Thyroid gland (tissue), 4 donors: ENCODE measurements around the gene PAPLN. TPM values are rescaled to one million over a fixed set of nuclear protein-coding genes. Genes with fewer than 3 reads are reported as not detected.

Source experiments
- DNase-seq, 2 donors: peaks; one replicate each; pipeline ENCODE4 v3.0.0-alpha.2; 2019
- H3K27ac ChIP-seq, 3 donors: fragments of 200-600 bp; sonication (generic); 1 replicate in 2 of 3; 2 replicates in 1 of 3; pipeline ENCODE4 v1.5.1; 2016 to 2019; ENCODE audit warnings: mild to moderate bottlenecking in 1 of 3, moderate library complexity in 1 of 3
- H3K27me3 ChIP-seq: fragments of 200-600 bp; sonication (generic); one replicate; pipeline ENCODE4 v1.5.1; 2019
- H3K36me3 ChIP-seq, 2 donors: fragments of 200-600 bp; sonication (generic); one replicate each; pipeline ENCODE4 v1.5.1; 2016 to 2019
- H3K4me1 ChIP-seq, 2 donors: fragments of 200-600 bp; sonication (generic); one replicate each; pipeline ENCODE4 v1.5.1; 2017 to 2019
- H3K4me3 ChIP-seq, 3 donors: fragments of 200-600 bp; sonication (generic); replicated peaks in 1 of 3; 1 replicate in 2 of 3; 2 replicates in 1 of 3; pipeline ENCODE4 v1.5.1; 2016; ENCODE audit warnings: mild to moderate bottlenecking in 1 of 3
- H3K9me3 ChIP-seq: fragments of 200-600 bp; sonication (generic); one replicate; pipeline ENCODE4 v1.5.1; 2017
- CTCF ChIP-seq, 6 experiments: fragments of 200-600 bp in 3 of 6; fragments of 450-650 bp in 3 of 6; sonication (generic) in 3 of 6; IDR thresholded peaks; one replicate each; pipeline ENCODE4 v1.5.1; 2016 to 2019; ENCODE audit warnings: antibody characterized with exemption in 6 of 6, mild to moderate bottlenecking in 2 of 6, inconsistent platforms in 1 of 6, moderate library complexity in 1 of 6
- POLR2A ChIP-seq, 2 donors: fragments of 450-650 bp; IDR thresholded peaks; one replicate each; pipeline ENCODE4 v1.6.1; 2017; ENCODE audit warnings: antibody characterized with exemption in 2 of 2, mild to moderate bottlenecking in 2 of 2, moderate library complexity in 1 of 2
- WGBS, 2 donors: methylation state at CpG; one replicate each; pipeline ENCODE4 v1.1.5; 2017; 5-methylcytosine and 5-hydroxymethylcytosine counted together
- intact Hi-C: fragments of 100-400 bp; cut with DNase I; formaldehyde crosslinking; loops from one replicate; pipeline ENCODE4 v1.15.1; 2023
- total RNA-seq, 4 donors: library from RNA; depleted of rRNA; stranded (reverse); fragments of >200 nt; gene quantifications; one replicate each; pipeline ENCODE4 v1.2.3, GENCODE V29; 2016

The PAPLN gene
- total RNA-seq, 4 donors from 2014 or later: 23.2 to 82.8 (median 48.4) TPM

GRCh38 chr14:73237786-73238423 lies 599 bp downstream of the PAPLN start:
- no peaks in the 10 kb centered on the region for H3K27me3 ChIP-seq
- TF ChIP-seq CTCF (IDR thresholded peaks at IDR 0.05): no peak
- TF ChIP-seq POLR2A (IDR thresholded peaks at IDR 0.05): no peak
- H3K4me3 ChIP-seq: peak overlapping the region; percentile 53 to 69 (median 67)
- intact Hi-C loops: no loop called here
- no peaks in the 10 kb centered on the region for H3K36me3 ChIP-seq
- peak overlapping the region; percentile 42 to 81 (median 54) for H3K27ac ChIP-seq
- peak in 1 of 2 donors; percentile 24 for DNase-seq
- no peaks in the 10 kb centered on the region for H3K9me3 ChIP-seq
- WGBS, 2 donors: 1 to 9% methylated on average over 13 to 37 of the region's 73 CpGs
- H3K4me1 ChIP-seq: peaks cover 33 to 55% of the 10 kb centered on the region in 2 donors

- intact Hi-C loops: no loop called here
- Histone ChIP-seq H3K27ac (peak overlapping the region; percentile 42 to 81 (median 54)), H3K27me3 (no peaks in the 10 kb centered on the region)
Observed at GRCh38 chr14:73238424-73238852, 1.1 kb downstream of the PAPLN start.

GRCh38 chr14:73238941-73239340 lies 1.6 kb downstream of the PAPLN start:
- TF ChIP-seq POLR2A (IDR thresholded peaks at IDR 0.05): no peak
- no peak for TF ChIP-seq CTCF (IDR thresholded peaks at IDR 0.05)
- no peaks in the 10 kb centered on the region for H3K36me3 ChIP-seq
- WGBS, 2 donors: 80% methylated on average over 11 of the region's 11 CpGs
- H3K4me1 ChIP-seq: peaks cover 33 to 57% of the 10 kb centered on the region in 2 donors
- peak overlapping the region in 1 of 3 donors; percentile 69 for H3K4me3 ChIP-seq
- intact Hi-C loops: no loop called here
- H3K9me3 ChIP-seq: no peaks in the 10 kb centered on the region
- H3K27ac ChIP-seq: peak overlapping the region in 1 of 3 donors; percentile 81
- DNase-seq: no peak
- no peaks in the 10 kb centered on the region for H3K27me3 ChIP-seq

More at GRCh38 chr14:73238424-73238852, 1.1 kb downstream of the PAPLN start:
- Histone ChIP-seq H3K4me3 (peak overlapping the region; percentile 53 to 69 (median 67)), H3K36me3 (no peaks in the 10 kb centered on the region), H3K4me1 (peaks cover 33 to 57% of the 10 kb centered on the region in 2 donors), H3K9me3 (no peaks in the 10 kb centered on the region)
- WGBS, 2 donors: 31 to 38% methylated on average over 10 of the region's 10 CpGs
- TF ChIP-seq CTCF (IDR thresholded peaks at IDR 0.05) (no peak), POLR2A (IDR thresholded peaks at IDR 0.05) (no peak)
- DNase-seq: no peak

GRCh38 chr14:73239393-73240241 lies 2.3 kb downstream of the PAPLN start:
- Histone ChIP-seq H3K36me3 (no peaks in the 10 kb centered on the region), H3K27ac (peak overlapping the region in 2 of 3 donors; percentile 13 to 81), H3K9me3 (no peaks in the 10 kb centered on the region), H3K4me1 (peaks cover 33 to 57% of the 10 kb centered on the region in 2 donors), H3K4me3 (peak overlapping the region in 1 of 3 donors; percentile 33), H3K27me3 (no peaks in the 10 kb centered on the region)
- 17 to 28% methylated on average over 16 to 22 of the region's 48 CpGs for WGBS, 2 donors
- intact Hi-C loops: no loop called here
- peak; percentile 86 to 87 for DNase-seq
- TF ChIP-seq CTCF (IDR thresholded peaks at IDR 0.05): no peak
- no peak for TF ChIP-seq POLR2A (IDR thresholded peaks at IDR 0.05)
